Stimulated activated CD8-positive, alpha-beta memory T cell treated with anti-CD3 and anti-CD28 coated beads, Interleukin-15, amount 100 ng/mL, for 48 hours (primary cell): Measurements from ENCODE around the gene COBL.

Source experiments
- DNase-seq, 2 donors: peaks; one replicate each; pipeline ENCODE4 v3.0.0-alpha.2; 2020; ENCODE audit warnings: low read depth in 2 of 2

Gene COBL

DNA sequence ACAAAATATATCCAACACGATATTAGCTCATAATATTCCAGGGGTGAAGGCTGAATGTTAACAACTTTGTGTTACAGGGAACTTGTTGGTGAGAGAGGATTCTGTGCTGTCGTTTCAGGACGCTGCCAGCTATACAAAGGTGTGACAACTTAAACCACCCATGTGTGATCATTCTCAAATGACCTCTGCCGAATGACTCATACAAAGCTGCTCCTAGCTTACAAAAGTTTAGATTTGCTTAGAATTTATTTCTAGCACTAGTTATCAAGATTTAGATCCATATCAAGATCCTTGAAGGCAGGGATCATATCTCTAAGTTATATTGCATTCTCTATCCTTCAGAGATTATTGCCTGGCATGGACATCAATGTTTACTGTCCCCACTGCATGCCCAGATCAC, 65.3 kb downstream of the COBL start:
- no peak for DNase-seq

DNA sequence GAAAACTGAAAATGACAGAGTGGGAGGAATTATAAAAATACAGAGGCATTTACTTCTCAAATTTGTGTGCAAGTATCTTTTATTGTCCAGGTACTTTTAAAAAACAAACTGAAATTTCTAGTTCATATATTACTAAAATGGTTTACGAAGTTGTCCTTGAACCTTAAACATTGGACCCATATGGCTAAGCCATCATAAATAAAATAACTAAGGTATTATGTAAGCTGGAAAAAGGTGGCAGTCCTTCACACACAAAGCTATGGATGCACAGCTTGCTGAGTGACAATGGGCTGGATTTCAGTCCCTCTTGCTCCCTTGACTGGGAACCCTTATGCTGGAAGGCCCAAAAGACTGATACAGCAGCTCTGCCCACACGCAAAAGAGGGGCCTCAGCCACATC, 66.1 kb downstream of the COBL start:
- DNase-seq = no peak

DNA sequence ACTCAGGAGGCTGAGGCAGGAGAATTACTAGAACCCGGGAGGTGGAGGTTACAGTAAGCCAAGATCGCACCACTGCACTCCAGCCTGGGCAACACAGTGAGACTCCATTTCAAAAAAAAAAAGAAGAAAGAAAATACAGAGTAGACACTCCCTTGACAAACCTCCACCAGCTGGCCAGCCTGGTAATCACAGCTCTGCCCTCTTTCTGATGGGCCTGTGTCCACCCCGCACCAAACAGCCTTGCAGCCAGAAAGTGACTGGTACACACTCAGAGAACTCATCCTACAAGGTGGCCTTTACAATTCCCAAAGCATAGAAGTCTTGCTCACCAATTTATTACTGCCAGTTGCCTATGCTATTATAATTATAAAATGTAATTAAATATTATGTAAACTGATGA, 66.6 kb downstream of the COBL start:
- DNase-seq = no peak

DNA sequence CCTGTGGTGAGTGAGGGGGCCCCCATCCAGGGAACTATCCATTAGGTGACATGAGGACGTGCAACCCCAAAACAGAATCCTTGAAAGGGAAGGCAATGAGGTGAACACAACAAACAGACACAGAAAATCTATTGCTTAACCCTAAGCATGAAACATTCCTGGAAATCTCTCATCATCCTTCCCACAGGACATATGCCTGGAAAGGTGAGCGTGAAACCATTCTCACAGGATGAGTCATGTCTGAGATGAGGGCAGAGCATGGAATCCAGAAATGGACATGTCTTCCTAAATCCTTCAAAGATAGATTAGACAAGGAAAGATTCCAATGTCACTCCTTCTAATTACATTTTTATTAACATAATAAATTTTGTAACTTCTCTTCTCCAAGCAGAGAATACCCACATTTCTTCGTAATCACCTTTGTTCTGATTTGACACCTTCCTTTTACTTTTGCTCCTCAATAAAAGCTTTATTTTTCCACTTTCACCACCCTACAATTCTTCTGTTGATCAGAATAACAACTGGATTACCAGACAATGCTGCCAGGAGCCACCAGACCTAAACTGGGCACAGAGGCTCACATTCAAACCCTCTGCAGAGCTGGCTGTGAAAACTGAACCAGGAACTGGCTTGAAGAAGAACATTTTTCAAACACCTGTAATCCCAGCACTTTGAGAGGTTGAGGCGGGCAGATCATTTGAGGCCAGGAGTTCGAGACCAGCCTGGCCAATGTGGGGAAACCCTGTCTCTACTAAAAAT, 67.2 kb downstream of the COBL start:
- no peak for DNase-seq

DNA sequence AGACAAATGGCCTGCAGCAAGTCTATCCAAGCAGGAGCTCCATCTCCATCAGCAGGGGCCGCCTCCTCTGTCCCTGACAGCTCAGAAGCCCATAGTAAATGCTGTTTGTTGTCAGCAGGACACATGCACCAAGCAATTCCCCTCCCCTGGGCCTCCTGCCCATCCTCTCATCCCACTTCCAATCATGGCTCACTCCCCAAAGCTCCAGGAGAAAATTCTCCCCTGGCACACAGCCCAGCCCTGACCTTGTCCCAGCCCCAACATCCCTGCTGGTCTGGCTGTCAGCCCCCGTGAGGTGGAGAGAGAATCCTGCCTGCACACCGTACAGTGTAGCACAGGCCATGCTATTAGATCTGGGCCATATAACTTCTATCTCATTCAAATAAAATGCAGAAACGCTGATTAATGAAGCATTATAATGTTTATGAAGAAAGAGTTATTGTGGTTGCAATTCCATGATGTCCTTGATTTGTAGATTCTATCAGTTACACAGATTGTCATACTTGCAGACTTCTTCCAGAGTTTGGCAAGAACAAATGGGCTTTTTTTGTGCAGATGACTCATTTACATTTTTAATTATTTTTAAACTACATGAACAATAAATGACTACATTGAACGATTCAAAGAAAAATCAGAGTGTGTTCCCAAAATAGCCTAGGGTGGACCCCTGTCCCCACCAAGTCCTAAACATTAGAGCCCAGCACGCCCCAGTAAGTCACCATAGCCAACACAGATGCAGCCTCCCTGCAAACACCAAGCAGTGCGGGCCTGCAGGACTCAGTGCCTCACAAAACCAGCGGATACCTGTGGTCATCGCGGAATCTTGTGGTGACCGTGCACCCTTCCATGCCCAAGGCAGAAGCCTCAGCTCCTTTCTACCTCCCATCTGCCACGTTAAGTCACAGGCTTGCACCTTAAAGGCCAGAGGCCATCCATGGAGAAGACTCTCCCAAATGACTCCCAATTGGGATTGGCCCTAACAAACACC, 70.1 kb downstream of the COBL start:
- no peak for DNase-seq

DNA sequence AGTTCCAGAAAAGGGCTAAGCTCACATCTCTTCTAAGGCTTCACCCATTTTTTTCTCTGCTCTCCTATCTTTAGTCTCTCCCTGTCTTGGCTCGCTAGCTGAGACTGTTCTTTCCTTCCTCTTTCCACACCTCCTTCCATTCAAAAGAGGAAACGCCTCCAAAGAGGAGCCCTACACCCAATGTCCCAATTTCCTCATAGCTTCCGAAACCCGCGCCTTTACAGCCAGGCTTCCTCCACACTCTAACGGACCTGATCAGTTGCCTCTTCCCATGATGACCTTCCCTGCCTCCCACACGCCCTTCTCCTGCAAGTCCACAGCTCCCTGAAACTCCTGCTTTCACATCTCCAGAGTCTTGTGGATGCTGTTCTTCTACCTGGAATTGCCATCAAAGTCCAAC, 71.7 kb downstream of the COBL start:
- DNase-seq = no peak

DNA sequence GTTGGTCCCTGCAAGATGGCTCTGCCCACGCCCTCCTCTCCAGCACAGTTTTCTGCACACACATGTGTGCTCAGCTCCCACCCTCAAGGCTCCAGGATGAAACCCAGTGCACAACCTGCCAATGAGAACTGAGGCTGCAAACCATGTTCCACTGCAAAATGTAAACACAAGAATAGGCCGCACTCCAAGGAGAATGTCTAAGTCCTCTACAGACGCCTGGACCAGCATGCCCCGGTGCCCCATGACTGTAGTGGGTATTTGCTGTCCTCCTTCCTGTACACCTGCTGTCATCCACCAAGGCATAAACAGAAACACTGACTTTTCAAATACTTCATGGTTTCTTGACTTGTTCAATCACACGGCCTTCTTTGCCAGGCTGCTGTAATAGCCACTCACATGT, 72.6 kb downstream of the COBL start:
- no peak for DNase-seq

DNA sequence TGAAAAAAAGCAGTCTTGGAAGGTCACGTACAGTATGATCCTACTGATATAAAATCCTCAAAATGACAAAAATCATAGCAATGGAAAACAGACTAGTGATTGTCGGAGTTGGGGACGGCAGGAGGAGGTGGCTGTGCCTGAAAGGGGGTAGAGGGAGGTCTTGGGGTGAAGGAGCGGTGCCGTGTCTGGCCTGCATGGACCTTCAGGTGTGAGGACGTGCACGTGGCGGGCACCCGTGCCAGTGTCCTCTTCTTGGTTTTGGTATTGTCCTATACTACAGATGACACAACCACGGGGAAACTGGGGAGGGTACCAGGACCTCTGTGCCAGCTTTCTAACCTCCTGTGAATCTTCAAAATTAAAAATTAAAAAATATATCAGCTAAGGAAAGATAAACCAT, 73.0 kb downstream of the COBL start:
- DNase-seq = no peak

DNA sequence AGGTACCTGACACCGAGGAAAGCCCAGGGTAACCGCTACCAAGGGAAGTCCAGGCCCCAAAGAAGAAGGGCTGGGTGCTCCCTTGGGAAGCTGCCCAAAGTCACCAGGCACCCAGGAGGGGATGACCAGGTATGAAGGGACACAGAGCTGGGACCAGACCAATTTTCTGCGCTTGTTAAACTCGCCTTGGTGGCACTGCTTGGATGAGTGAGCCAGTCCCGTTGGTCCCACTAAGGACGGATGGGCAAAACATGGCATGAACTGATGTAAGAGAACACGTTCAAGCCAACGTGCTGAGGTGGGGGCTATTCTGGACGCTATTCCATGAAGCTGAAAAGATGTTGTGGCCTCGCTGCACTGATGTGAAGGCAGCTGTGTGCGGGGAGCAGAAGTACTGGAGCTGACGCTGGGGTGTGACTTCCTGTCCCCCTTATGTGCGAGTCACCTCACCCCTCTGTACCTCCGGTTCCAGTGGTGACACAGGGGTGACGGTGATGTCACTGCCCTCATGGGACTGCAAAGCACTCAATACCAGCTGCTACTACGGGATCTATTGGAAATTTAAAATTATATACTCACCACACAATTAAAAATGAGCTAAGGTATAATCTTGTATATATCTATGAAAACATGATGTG, 73.6 kb downstream of the COBL start:
- no peak for DNase-seq

DNA sequence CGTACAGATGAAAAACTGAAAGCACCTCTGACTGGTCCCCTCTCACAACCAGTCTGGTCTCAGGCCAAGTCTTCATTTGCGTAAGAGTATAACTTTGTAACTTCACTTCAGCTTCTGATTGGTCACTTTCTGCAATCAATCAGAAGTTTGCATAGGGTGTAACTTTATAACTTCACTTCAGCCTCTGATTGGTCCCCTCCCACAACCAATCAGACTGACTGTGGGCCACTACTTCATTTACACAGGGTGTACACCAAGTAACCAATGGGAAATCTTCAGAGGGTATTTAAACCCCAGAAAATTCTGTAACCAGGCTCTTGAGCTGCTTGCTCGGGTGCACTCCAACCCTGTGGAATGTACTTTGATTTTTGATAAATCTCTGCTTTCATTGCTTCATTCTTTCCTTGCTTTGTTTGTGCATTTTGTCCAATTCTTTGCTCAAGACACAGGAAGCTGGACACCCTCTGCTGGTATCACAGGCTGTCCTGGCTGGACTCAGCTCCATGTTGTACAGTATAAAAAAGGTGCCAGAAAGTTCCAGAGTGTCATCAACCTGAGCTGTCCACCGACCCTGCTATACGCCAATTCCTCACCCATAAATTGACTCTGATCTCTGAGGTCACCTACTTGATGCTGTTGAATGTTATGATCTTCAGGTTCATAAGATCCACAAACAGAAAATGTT, 74.5 kb downstream of the COBL start:
- no peak for DNase-seq

DNA sequence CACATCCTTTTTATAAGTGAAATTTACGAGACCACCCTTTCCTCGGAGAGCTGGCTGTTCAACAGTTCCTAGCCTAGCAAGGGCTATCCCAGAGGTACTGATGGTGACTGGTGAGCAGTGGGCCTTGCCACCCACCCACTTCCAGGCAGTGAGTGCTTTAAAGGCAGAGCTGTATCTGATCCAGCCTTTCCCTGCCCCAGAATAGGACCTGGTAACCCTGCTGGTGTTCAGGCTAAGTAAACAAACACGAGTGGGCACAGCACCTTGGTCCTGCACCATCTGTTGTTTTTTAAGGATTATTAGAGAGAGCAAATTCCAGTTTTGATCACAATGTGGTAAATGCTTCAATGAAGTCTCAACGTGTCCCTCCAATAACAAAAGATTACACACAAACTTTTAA, 75.7 kb downstream of the COBL start:
- no peak for DNase-seq

DNA sequence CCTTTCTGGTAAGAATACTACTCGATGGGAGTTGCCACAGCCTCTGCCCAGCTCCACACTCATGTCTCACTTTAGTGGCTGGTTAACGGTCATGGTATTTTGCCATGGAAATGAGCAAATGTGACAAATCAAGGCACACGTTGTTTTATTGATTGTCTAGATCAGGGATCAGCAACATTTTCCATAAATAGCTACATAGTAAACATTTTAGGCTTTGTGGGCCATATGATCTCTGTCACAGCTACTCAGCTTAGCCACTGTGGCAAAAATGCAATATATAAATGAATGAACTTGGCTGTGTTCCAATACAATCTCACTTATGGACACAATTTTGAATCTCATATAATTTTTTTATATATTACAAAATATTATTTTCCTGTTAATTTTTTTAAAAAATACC, 76.9 kb downstream of the COBL start:
- no peak for DNase-seq

DNA sequence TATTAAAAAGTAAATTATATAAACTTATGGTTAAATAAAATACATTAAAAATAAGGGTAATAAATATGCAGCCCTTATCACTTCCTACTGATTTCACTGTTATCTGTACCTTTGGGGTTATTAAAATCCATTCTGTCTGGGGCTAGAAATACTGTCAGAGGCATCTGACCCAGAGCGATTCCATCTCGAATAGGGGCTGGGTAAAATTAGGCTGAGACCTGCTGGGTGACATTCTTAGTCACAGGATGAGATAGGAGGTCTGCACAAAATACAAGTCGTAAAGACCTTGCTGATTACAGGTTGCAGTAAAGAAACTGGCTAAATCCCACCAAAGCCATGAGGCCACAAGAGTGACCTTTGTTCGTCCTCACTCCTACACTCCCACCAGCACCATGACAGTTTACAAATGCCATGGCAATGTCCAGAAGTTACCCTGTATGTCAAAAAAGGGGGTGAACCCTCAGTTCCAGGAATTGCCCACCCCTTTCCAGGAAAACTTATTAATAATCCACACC, 77.6 kb downstream of the COBL start:
- no peak for DNase-seq

DNA sequence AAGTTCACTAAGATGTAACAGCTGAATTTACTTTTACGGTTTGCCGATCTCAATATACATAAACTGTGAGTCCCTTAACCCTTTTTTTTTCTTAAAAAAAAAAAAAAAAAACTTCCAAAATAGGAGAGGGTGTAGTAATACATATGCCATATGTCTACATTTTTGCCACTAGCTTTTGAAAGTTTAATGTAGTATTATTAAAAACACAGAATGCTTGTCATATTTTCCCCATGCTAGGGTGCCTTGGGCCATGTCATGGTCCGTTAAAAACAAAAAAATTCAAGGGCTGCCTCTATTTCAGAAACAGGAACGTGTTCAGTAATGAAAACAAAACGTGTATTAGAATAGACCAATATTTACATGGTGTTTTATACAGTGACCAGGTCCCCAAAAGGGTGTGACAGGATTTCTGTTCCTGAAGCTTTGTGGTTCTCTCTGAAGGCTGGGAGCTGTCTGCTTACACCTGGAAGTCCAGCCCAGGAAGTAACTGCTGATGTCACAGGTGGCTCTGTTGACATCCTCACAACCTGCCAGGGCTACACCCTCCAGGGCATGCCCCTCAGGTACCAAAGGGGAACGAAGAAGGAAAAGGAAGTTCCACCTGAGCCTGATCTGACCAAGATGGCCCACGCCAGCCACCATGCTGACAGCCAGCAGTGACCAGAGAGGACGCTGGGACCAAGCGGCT, 79.0 kb downstream of the COBL start:
- no peak for DNase-seq

DNA sequence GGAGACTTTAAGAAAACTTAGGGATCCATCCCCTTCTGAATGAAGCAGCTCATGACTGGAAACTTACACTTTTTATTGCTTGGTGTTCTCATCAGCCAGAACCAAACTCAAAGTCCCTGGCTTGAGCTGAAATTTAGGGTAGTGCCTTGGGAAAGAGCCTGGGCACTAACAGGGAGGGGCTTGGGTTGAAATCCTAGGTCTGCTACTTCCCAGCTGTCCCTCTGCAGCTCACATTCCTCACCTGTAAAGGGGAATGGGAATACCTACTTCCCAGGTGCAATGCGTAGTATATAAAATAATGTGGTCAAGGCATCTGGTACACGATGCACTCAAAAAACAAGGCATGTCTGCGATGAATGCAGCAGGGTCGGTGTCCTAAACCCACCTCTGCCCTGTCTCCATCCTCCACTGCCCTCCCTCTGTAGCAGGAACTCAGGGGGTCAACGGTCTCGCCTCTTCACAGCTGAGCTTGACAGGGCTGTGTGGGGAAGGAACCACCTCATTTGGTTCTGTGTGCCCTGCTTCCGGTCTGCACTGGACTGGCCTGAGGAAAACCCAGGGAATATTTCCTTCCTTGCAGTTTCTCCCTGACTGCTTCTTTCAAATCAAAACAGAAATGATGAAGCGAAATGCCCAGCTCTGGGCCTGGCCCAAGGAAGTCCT, 80.0 kb downstream of the COBL start:
- no peak for DNase-seq

DNA sequence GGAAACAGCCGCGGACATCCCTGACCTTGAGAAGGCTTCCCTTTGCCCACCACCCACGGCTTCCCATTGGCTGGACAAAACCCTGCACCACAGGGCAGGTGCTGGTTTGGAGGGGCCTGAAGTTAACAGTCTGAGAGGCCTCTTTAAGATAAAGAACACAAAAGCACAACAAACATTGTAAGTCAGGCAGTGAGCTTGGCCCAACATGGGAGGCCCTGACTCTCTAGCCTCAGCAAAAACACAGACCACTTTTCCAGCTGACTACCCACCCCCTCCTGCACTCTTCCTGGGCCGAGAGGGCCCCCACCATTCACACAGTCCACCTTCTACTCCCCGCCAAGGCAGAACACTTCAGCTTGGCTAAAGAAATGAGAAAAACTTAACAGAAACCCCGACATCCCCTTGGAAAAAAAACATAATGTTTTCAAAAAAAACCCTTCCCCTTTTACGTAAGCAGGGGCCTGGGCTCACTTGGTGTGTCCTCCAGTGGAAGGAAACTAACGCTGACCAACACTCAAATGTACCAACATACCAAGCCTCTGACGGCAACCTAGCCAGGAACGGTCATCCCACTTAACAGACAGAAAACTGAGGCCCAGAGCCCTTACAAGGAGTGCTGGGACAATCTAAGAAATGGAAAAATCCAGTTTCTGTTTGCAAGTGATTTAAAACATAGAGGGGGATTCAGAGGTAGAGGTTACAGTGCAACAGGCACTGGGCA, 80.9 kb downstream of the COBL start:
- DNase-seq = no peak

DNA sequence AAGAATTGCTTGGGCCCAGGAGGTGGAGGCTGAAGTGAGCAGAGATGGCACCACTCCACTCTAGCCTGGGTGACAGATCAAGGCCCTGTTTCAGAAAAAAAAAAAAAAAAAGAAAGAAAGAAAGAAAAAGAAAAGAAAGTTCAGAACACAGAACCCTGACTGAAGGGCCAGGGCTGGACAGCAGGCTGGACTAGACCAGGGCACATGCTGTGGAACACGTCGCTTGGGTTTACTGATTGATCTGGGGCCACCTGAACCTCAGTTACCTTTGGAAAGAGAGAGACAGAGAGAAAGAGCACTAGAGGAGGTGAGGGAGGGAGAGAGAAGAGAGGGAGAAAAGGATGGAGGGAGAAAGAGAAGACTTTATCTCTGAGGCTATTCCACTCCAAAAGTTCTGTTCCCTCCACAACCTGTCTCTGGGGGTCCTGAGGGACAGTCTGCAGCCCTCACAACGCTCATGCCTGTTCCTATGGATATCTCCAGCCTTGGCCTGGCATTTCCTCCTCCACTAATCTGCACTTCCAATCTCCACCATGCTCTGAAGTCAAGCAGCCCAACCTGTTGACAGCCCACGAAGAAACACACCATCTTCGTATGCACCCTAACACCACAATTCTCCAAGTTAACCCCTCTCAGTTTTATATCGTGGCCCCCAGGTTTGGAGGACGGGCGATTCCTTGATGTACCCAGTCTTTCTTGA, 81.8 kb downstream of the COBL start:
- no peak for DNase-seq

DNA sequence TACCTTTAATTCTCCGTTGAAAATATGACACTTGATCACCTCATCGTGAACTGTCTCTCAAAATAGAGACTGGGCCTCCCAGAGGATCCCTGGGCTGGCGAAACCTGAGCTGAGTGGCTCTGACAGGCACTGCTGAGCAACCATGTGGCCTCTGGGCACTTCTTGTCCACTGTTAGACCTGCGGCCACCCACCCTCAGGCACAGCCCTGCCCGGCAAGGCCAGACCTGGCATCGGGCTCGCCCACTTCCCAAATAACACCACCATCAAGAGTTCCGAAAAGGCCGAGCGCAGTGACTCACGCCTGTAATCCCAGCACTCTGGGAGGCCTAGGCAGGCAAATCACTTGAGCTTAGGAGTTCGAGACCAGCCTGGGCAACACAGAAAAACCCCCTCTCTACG, 82.5 kb downstream of the COBL start:
- DNase-seq = no peak

DNA sequence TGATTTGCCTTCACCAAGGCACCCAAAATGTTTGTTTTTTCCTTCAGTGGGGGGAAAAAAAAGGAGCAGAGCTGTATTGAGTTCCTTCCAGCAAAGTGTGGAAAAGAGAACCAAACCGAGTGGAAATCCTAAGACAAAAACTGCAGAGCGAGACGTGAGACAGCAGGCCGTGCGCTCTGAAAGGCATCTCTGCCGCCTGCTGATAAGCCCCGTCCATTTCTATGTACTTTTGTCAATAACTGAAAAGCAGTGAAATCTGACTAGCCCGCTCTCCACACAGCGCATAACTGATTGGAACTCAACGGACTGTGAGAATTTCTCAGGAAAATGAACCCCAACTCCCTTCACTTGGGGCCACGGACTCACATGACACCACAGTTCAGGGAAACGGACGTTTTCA, 83.2 kb downstream of the COBL start:
- DNase-seq = no peak
